Esophagus muscularis mucosa (tissue), 4 donors: ENCODE measurements around the gene AREG. TPM values are rescaled to one million over a fixed set of nuclear protein-coding genes. Genes with fewer than 3 reads are reported as not detected.

Experiments used
- DNase-seq: peaks from one replicate; pipeline ENCODE4 v3.0.0-alpha.2; 2017; ENCODE audit errors: extremely low spot score
- H3K27ac ChIP-seq, 4 donors: fragments of 200-600 bp; sonication (generic); replicated peaks in 1 of 4; 1 replicate in 3 of 4; 2 replicates in 1 of 4; pipeline ENCODE4 v1.5.1; 2016 to 2019; ENCODE audit warnings: mild to moderate bottlenecking in 1 of 4
- H3K27me3 ChIP-seq, 4 donors: fragments of 200-600 bp; sonication (generic); one replicate each; pipeline versions ENCODE4 v1.5.1 to v1.6.0; 2016 to 2019
- H3K36me3 ChIP-seq, 4 donors: fragments of 200-600 bp; sonication (generic); one replicate each; pipeline ENCODE4 v1.5.1; 2016 to 2019
- H3K4me1 ChIP-seq, 4 donors: fragments of 200-600 bp; sonication (generic); one replicate each; pipeline ENCODE4 v1.5.1; 2016 to 2019
- H3K4me3 ChIP-seq, 4 donors: fragments of 200-600 bp; sonication (generic); 1 replicate in 2 of 4; 2 replicates in 2 of 4; pipeline ENCODE4 v1.5.1; 2016 to 2019; ENCODE audit warnings: mild to moderate bottlenecking in 4 of 4, moderate library complexity in 1 of 4
- H3K9me3 ChIP-seq, 4 donors: fragments of 200-600 bp; sonication (generic); 1 replicate in 3 of 4; 2 replicates in 1 of 4; pipeline ENCODE4 v1.5.1; 2016 to 2019
- CTCF ChIP-seq, 3 experiments: fragments of 200-600 bp in 2 of 3; fragments of 450-650 bp in 1 of 3; sonication (generic) in 2 of 3; IDR thresholded peaks; one replicate each; pipeline ENCODE4 v1.5.1; 2017 to 2019; ENCODE audit warnings: antibody characterized with exemption in 3 of 3, mild to moderate bottlenecking in 2 of 3, moderate library complexity in 1 of 3
- EP300 ChIP-seq: sonication (generic); formaldehyde crosslinking; IDR thresholded peaks from one replicate; pipeline ENCODE4 v1.6.1; 2017; ENCODE audit warnings: antibody characterized with exemption
- POLR2A ChIP-seq: fragments of 450-650 bp; IDR thresholded peaks from one replicate; pipeline ENCODE4 v1.6.1; 2017; ENCODE audit warnings: antibody characterized with exemption, moderate library complexity, mild to moderate bottlenecking, low read depth
- POLR2AphosphoS5 ChIP-seq, 2 donors: sonication (generic); formaldehyde crosslinking; IDR thresholded peaks; one replicate each; pipeline ENCODE4 v1.6.1; 2017; ENCODE audit warnings: antibody characterized with exemption in 2 of 2
- WGBS: methylation state at CpG from one replicate; pipeline ENCODE4 v1.1.5; 2018; 5-methylcytosine and 5-hydroxymethylcytosine counted together
- intact Hi-C: fragments of 100-400 bp; cut with DNase I; formaldehyde crosslinking; loops from one replicate; pipeline ENCODE4 v1.15.1; 2023
- total RNA-seq, 4 donors: library from RNA; depleted of rRNA; stranded (reverse); fragments of >200 nt; gene quantifications; one replicate each; pipeline versions ENCODE4 v1.1.0 to v1.2.1, GENCODE V29; 2016

AREG gene
- total RNA-seq, 4 donors from 2014 or later: 1.4 to 18.6 (median 4.4) TPM

DNA sequence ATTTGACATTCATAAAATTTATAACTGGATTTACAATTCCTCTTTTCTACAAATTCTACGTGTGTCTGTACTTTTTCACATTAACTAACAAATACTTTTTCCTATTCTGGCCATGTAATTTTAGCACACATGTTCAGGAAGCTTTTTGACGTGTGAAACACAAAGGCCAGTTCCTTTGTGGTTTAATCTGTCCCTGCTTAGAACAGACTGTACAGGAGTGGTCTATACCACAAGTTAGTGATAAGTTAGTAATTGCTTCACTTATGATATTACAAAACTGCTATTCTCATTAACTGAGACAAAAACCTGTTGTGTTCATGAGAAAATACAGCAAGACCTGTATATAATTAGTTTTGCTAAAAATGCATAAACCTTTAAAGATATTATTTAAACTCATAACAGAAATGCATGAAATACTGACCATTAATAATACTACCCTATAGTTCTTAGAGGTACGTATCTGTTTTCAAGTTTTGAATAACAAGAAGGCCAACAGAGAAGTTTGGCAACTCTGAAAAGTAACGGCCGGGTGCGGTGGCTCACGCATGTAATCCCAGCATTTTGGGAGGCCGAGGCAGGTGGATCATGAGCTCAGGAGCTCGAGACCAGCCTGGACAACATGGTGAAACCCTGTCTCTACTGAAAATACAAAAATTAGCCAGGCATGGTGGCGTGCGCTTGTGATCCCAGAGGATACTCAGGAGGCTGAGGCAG lies 13.7 kb upstream of the AREG start:
- DNase-seq: no peak
- no peak overlapping the region for H3K27ac ChIP-seq
- WGBS: 69% methylated on average over 11 of the region's 11 CpGs
- intact Hi-C loops: no loop called here
- H3K4me3 ChIP-seq: no peak overlapping the region
- no peaks in the 10 kb centered on the region for H3K9me3 ChIP-seq
- no peaks in the 10 kb centered on the region for H3K36me3 ChIP-seq
- H3K27me3 ChIP-seq: no peaks in the 10 kb centered on the region
- H3K4me1 ChIP-seq: peaks cover 0 to 6% (median 0%) of the 10 kb centered on the region in 4 donors
- TF ChIP-seq EP300 (no peak), POLR2A (no peak), CTCF (IDR thresholded peaks at IDR 0.05) (no peak), POLR2AphosphoS5 (IDR thresholded peaks at IDR 0.05) (no peak)

GRCh38 chr4:74433043-74433442 lies 11.9 kb upstream of the AREG start:
- Histone ChIP-seq H3K9me3 (no peaks in the 10 kb centered on the region), H3K4me3 (no peak overlapping the region), H3K4me1 (peaks cover 0 to 6% (median 0%) of the 10 kb centered on the region in 4 donors), H3K27ac (no peak overlapping the region), H3K36me3 (no peaks in the 10 kb centered on the region), H3K27me3 (no peaks in the 10 kb centered on the region)
- intact Hi-C loops: no loop called here
- 74% methylated on average over 2 of the region's 2 CpGs for WGBS
- DNase-seq: no peak
- TF ChIP-seq POLR2AphosphoS5 (IDR thresholded peaks at IDR 0.05) (no peak), CTCF (IDR thresholded peaks at IDR 0.05) (no peak), EP300 (no peak), POLR2A (no peak)

DNA sequence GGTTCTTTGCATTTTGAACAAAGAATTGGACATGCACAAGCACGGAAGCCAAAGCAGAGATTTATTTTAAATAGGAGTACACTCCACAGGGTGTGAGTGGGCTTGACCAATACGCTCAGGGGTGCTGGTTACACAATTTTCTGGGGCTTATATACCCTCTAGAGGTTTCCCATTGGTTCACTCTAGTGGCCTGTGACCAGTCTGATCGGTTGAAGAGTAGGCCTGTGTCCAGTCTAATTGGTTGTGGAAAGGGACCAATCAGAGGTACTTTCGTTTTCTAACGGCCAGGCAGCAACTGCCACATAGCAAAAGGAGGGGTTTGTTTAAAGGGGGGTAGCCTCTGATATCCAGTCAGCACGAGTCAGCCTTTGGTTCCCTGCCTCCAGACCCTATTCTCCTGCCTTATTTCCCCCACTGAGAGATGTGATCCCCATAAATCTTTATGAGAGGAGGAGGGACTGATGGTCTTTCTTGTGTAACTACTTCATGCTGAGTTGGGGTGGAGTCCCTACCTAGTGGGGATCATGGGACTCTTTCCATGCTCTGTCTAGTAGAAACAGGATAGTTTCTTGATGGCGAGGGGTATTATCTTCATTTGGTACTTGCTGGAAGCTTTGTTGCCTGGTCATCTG lies 11.3 kb upstream of the AREG start:
- Histone ChIP-seq H3K4me1 (peaks cover 0 to 6% (median 0%) of the 10 kb centered on the region in 4 donors), H3K36me3 (no peaks in the 10 kb centered on the region), H3K27ac (no peak overlapping the region), H3K9me3 (no peaks in the 10 kb centered on the region), H3K4me3 (no peak overlapping the region), H3K27me3 (no peaks in the 10 kb centered on the region)
- intact Hi-C loops: no loop called here
- whole genome bisulfite sequencing: 71% methylated on average over 6 of the region's 7 CpGs
- TF ChIP-seq CTCF (IDR thresholded peaks at IDR 0.05): no peak
- no peak for TF ChIP-seq POLR2A
- no peak for TF ChIP-seq POLR2AphosphoS5 (IDR thresholded peaks at IDR 0.05)
- no peak for TF ChIP-seq EP300
- no peak for DNase-seq

DNA sequence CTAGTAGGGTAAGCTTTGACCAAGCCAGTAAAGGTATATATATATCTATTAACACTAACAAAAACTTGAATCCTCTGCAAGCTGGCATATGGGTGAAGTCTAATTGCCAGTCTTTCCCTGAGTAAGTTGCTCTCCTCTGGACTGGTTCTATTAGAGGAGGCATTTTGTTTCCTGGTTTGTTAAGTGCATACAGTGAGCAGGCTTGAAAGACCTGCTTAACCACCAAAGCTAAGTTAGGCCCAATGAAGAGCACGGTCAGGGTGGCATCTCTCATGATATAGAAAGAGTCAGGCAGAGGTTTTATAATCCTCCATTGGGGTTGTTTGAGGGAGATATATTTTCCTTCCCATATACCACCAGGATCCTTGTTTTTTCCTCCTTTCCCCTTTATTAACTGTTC lies 9.6 kb upstream of the AREG start:
- TF ChIP-seq CTCF (IDR thresholded peaks at IDR 0.05) (no peak), EP300 (no peak), POLR2AphosphoS5 (IDR thresholded peaks at IDR 0.05) (no peak), POLR2A (no peak)
- no peaks in the 10 kb centered on the region for H3K9me3 ChIP-seq
- no peaks in the 10 kb centered on the region for H3K27me3 ChIP-seq
- H3K4me3 ChIP-seq: no peak overlapping the region
- 93% methylated on average over 1 of the region's 1 CpG for WGBS
- DNase-seq: no peak
- intact Hi-C loops: no loop called here
- no peaks in the 10 kb centered on the region for H3K36me3 ChIP-seq
- H3K4me1 ChIP-seq: peaks cover 0 to 6% (median 0%) of the 10 kb centered on the region in 4 donors
- H3K27ac ChIP-seq: no peak overlapping the region
